T-helper 9 cell (primary cell): ENCODE measurements around the gene DGCR2.
"Not testable (repeated sequence)": the region's sequence is repeated elsewhere in the genome, so short reads cannot be mapped to it uniquely, and the experiment has no call there.

ENCODE experiments used
- DNase-seq: peaks from one replicate; pipeline ENCODE4 v3.0.0-alpha.2; 2020

The DGCR2 gene

DNA sequence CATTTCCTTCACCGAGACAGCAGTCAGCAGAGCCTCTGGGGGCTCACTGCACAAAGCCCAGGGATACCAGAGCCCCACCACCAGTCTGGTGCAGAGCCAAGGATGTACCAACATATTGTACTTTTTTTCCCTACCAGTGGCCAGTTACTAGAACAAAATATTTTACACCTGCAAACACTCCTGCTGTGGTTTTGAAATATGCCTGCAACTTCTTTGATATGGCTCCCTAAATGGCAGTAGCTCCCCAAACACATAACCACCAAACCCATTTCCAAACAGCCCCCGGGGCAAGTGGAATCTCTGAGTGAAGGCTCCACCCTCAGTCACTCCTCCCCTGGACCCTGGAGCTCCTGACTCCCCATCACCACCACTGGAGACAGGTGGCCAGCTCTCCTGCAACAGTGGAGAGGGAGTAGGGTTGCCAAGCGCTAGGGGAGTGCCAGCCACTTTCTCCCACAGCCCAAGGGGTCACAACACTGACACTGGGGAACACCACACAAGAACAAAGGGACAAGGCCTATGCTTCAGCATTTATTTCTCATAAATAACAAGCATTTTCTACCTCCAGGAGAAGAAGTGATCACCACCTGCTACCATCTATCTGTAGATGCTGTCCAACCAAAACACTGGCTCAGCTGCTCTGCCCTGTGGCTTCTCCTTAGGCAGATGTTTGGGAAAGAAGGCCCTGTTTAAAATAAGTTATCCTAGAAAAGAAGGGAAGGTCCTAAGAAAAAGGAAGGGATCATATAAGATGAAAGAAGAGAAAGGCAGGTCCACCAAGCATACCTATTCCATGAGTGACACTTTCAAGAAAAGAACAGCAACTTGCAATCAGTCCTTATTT is 15.1 kb downstream of the DGCR2 start:
- no peak for DNase-seq

DNA sequence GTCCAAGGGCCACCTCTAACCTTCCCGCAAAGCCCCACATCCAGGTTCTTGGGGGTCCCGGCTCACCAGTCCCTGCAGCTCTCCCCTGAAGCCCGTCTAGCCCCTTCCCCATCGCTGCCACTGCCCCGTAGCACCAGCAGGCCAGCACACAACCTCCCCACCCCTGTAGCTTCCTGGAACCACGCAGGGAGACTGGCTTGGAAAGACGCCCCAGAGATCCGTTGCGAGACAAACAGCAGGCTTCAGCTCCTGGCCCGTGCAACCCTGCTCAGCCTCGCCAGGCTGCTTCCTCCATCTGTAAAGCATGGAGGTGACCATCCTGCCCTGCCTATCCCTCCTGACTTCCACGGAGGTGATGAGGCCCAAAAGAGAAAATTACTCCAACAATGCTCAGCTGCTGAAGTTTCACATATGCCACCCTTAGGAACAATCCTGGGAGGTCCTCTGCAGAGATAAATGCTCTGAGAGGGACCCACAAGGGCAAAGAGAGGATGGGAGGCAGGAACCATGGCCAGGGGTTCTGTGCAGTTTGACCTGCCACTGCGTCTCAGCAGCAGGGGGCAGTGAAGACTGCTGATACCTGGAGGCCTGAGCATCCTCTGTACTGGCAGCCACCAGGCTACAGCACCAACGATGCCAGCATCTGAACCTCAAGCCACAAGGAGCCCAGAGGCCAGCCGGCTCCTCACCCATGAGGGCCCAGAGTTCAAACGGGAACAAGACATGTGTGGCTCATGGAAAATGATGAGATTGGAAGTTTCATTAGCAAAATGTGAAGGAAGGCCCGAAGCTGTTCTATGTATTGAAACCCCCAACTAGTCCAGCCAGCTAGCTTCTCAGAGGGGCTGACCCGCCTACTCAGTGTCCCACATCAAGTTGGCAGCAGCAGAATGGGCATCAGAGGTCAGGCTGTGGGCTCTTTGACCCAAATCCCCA is 16.1 kb downstream of the DGCR2 start:
- DNase-seq: peak; percentile 30

DNA sequence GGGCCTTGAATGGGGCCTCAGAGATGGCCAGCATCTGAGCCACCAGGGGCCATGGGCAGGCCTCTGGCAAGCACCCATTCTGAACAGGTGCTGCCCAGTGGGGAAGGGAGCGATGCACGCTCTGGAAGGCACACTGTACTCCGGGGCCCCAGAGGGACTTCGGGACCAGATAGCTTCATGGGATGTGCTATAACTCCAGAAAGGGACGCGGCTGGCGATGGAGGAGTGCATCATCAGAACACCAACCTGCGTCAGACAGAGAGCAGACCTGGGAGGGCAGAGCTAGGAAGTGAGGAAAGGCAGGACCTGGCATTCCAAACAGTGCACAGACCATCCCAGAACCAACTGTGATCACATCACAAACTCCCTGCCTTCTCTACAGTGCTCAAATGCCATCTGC is 16.8 kb downstream of the DGCR2 start:
- no peak for DNase-seq

DNA sequence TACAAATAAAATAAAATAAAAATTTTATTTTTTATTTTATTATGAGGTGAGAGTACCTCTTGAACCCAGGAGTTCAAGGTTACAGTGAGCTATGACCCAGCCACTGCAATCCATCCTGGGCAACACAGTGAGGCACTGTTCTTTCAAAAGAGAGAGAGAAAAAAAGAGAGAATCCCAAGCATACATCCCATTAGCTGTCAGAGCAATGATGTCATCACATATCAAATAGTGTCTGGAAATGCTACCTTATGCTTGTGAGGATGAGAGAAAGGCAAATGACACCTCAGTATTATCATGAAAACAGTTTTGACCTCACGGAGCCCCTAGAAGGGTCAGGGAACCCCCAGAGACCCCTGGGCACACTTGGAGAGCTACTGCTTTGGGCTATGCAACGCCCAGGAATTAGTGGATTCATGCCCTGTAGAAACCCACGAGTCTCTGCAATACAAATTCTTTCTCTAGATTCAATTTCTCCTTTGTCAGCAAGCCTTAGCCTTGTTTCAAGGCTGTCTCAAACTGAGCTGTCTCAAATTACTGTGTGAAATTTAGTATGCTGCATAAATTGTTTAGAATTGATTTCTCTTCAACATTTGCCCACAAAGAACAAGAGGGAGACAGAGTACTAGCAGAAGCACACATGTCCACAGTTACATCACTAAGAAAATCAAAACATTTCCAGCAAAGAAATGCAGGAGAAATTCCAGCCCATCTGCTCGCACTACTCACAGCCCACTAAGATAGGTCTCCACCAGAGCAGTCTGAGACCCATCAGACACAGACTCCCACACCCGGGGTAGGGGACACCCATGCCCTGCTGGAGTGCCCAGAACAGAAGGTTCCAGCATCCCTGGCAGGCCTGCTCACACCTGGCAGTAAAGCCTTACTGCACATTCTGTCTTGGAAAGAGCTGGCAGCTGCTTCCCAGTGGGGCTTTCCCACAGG is 18.1 kb downstream of the DGCR2 start:
- no peak for DNase-seq

DNA sequence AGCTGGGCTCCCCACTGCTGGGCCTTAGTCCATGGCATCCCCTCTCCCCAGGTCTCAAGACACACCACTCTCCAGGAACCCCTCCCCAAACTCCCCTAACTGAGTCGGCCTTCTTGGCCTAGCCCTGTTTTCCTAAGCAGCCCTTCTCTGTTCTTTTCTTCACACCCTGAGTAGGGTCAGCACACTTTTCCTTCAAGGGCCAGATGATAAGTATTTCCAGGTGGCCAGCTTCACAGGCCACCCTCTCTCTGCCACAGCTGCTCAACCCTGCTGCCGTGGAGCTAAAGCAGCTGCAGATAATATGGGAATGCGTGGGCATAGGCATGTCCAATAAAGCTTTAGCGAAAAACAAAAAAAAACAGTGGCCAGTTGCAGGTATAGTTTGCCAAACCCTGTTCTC is 24.1 kb downstream of the DGCR2 start:
- DNase-seq: no peak

DNA sequence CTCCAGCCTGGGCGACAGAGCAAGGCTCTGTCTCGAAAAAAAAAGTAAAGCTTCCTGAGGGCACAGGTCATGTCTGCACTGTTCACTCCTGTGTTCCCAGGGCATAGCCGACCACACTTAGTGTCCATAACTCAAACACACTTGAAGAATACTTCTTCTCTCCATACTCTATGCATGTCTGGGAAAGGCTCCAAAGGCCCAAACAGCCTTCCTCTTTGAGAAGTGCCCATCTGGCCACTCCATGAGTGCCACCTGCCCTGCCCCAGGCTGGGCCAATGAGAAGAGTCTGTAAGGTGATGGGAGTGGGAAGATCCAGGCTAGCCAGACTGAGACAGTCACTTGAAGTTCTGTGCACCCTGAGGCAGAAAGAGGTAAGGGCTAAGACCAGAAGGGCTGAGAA is 24.7 kb downstream of the DGCR2 start:
- no peak for DNase-seq

DNA sequence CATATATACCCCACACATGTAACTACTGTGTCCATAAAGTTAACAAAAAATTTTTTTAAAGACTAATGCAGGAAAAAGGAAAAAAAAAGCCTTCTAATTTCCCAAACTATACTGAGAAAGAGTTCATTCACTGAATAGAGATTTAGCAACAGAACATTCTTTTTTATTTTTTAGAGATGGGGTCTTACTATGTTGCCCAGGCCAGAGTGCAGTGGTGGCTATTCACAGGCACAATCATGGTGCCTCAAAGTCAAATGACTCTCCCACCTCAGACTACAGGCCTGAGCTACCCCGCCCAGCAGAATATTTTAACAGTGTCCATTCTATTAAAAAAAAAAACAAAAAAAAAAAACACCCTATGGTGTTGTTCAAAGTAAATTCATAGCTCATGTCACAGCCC is 25.7 kb downstream of the DGCR2 start:
- DNase-seq: no peak

DNA sequence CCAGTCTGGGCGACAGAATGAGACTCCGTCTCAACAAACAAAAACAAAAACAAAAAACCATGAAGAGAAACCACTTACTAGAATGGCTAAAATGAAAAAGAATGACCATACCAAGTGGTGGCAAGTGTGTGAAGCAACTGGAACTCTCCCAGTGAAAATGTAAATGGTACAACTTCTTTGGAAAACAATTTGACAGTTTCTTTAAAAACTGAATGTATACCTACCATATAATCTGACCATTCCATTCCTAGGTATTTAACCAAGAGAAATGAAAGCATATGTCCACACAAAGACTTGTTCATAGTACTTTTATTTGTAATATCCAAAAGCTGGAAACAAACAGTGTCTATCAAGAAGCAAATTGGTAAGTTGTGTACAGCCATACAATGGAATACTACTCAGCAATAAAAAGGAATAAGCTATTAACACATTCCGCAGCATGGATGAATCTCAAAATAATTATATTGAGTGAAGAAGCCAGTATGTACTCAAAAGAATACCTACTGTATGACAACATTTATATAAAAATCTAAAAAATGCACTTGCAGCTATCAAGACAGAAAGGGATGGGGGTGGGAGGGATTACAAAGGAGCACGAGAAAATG is 27.7 kb downstream of the DGCR2 start:
- no peak for DNase-seq

DNA sequence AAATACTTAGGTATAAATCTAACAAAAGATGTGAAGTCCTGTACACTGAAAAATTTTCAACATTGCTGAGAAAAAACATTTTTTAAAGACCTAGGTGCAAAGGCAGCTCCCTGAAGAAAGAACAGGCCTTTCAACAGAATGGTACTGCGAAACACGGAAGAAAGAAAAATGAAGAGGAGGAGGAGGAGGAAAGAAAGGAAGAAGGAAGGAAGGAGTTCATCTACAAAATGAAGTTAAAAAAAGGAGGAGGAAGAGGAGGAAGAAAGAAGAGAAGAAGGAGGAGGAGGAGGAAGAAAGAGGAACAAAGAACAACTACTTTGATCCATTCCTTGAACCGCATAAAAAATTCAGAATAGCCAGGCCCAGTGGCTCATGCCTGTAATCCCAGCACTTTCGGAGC is 29.5 kb downstream of the DGCR2 start:
- DNase-seq: no peak

DNA sequence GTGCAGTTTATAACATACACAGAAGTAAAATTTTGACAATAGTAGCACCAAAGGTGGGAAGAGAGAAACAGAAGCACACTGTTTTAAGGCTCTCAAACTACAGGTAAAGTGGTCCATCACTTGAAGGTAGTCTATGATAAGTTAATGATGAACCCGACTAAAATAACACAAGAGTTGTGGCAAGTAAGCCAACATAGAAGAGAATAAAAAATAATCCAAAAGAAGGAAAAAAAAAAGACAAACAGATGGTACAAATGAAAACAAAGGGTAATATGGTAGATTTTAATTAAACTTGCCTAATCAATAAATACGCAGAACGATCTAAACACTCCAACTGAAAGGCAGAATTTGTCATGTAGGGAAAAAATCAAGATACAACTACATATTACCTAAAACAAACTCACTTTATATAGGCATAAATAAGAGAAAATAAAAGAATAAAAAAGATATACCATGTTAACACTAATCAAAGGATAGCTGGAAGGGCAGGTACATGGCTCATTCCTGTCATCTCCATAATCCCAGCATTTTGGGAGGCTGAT is 31.6 kb downstream of the DGCR2 start:
- DNase-seq: no peak

DNA sequence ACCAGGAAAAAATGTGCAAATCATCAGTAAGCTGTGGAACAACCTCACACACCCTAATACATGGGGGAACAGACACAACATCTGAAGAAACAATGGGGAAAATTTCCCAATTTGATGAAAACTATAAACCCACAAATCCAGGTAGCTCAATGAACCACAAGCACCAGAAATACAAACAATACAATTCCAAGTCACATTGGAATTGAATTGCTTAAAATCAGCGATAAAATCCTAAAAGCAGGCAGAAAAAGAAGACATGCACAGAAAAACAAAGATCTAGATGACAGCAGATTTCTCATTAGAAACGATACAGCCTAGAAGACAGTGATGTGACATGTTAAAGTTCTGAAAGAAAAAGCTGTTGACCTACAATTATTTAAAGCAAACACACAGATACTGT is 32.0 kb downstream of the DGCR2 start:
- DNase-seq: no peak

DNA sequence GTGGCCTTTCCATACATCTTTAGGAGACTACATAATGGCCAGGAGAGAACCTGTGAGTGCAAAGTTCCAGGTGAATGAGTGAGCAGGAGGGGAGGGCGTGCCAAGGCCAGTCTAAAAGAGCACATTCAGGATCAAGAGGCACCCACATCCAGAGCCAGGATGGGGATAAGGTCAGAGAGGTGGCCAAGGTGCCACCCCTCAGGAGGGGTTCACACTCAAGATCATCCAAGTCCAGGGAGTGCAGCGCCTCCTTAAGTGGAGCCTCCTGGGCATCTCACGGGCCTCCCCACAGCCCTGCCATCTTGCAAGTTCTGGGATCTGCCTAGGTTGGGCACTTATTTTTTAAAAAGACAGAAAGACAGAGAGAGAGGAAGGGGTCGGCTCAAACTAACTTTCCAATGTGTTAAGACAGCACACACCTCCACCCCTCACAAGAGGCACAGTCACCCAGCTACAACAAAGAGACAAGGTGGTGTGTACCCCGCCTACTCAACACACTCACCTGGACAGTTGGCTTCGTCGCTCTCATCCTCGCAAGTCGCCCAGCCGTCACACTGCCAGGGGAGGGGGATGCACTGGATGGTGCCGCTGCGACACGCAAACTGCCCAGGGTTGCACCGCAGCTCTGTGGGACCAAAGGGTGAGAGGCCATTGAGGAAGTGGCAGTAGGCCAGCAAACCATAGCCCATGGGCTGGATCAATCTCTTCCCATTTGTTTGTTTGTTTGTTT is 33.2 kb downstream of the DGCR2 start:
- no peak for DNase-seq

DNA sequence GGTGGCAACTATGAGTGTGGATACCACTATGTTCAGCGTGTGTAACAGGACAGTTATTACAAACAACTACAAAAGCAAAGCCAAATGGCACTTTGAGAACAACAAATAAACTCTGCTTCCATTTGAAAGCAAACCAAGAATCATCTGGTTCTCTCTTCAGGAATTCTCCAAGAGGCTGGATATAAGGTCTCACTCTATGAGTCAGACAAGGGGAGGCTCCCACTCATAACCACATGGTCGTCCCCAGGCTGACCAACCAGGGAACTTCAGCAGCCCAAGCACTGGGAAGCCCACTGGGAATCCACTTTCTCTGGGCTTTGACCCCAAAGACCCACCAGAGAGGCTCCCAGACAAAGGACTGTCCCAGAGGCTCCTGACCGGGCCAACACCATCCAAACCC is 35.3 kb downstream of the DGCR2 start:
- no peak for DNase-seq

DNA sequence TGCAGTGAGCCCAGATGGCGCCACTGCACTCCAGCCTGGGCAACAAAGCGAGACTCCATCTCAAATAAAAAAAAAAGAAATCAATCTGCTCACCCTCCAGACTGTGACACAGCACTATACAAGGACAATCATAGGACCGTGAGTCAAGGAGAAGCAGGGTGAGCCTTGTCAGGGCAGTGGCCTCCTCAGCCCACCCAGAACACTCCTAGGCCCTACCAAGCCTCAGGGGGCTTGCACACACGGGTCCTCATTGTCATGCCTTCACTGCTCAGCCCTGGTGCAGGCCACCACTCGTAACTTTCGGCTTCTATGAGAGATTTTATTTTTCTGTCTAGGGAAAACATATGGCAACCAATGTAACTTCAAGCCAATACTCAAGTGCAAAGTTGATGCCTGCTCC is 35.8 kb downstream of the DGCR2 start:
- no peak for DNase-seq

DNA sequence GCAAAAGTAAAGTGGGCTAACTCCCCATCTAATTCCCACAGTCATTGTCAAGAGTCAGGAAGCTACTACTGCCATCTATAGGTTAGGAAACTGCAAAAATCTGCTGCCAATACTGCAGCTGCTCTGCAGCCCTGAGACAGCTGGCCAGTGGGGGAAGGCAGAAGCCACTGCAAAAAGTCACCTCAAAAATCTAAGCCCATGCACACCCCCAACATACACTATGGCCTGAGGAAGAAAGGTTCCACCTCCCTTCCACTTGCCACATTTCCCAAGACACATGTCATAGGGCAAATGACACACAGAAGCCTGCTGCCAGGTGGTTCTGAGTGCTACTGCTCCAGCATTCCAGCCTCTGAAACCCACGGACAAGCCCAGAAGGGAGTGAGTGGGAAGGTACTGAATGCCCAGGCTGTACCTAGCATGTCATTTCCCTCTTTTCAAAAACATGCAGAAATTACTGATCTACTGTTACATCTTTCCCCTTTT is 36.9 kb downstream of the DGCR2 start:
- no peak for DNase-seq

DNA sequence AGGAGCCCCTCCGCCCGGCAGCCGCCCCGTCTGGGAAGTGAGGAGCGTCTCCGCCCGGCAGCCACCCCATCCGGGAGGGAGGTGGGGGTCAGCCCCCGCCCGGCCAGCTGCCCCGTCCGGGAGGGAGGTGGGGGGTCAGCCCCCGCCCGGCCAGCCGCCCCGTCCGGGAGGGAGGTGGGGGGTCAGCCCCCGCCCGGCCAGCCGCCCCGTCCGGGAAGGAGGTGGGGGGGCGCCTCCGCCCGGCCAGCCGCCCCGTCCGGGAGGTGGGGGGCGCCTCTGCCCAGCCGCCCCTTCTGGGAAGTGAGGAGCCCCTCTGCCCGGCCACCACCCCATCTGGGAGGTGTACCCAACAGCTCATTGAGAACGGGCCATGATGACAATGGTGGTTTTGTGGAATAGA is 37.6 kb downstream of the DGCR2 start:
- DNase-seq: not testable (repeated sequence)

DNA sequence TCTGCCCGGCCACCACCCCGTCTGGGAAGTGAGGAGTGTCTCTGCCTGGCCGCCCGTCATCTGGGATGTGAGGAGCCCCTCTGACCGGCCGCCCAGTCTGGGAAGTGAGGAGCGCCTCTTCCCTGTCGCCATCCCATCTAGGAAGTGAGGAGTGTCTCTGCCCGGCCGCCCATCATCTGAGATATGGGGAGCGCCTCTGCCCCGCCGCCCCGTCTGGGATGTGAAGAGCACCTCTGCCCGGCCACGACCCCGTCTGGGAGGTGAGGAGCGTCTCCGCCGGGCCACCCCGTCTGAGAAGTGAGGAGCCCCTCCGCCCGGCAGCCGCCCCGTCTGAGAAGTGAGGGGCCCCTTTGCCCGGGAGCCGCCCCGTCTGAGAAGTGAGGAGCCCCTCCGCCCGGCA is 38.1 kb downstream of the DGCR2 start:
- DNase-seq: not testable (repeated sequence)

DNA sequence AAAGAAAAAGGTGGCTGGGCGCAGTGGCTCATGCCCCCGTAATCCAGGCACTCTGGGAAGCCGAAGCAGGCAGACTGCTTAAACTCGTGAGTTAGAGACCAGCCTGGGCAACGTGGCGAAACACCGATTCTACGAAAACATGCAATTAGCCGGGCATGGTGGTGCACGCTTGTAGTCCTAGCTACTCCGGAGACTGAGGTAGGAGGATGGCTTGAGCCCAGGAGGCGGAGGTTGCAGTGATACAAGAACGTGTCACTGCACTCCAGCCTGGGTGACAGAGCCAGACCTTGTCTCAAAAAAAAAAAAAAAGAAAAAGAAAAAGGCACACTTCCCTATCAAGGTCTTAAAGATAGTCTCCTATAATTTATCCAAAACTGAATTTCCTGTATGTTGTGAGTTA is 39.4 kb downstream of the DGCR2 start:
- no peak for DNase-seq

DNA sequence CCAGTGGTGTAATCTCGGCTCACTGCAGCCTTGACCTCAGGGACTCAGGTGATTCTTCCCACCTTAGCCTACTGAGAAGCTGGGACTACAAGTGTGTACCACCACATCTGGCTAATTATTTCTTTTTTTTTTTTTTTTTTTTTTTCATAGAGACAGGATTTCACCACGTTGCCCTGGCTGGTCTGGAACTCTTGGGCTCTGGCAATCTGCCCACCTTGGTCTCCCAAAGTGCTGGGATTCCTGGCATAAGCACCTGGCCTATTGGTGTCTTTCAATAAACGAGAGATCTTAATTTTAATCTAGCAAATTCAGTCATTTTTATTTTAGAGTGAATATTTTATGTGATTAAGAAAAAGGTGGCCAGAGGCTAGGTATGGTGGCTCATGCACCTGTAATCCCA is 40.1 kb downstream of the DGCR2 start:
- no peak for DNase-seq

DNA sequence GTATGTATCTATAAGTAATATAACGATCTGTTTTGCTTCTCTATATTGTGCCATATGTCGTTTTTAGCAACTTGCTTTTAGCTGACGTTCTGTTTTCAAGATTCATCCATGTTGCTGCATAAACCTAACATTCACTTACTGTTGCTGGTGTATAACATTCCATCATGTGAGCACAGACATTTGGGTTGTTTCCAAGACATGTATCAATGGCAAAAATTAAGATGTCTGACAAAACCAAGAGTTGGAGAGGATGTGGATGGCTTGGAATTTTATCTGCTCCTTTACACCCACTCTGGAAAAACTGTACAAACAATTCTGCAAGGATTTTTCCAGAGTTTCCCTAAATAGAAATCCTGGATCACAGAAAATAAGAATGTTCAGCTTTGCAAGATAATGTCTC is 40.9 kb downstream of the DGCR2 start:
- DNase-seq: no peak

DNA sequence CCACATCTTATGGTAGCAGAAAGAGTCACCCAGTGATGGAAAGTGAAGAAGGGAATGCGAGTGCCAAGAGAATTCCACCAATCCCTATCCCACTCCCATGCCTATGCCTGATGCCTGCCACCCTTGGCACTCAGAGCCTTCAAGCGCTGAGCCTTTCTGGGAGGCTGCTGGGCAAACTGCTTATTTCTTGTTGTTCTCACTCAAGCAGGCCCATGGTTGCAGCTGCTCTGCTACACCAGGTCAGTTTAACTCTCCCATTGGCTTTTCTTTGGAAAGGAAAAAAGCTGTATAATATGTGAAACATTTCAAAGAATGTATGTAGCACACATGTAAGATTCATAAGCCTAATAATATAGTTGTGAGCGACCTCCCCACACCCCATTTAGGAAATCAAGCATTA is 41.4 kb downstream of the DGCR2 start:
- DNase-seq: no peak
